H9 (cell line): ENCODE measurements around the gene GRIN2A. TPM values are rescaled to one million over a fixed set of nuclear protein-coding genes. Genes with fewer than 3 reads are reported as not detected.

Experiments used
- DNase-seq: peaks from one replicate; pipeline ENCODE4 v3.0.0-alpha.2; 2017
- H2AFZ ChIP-seq: one replicate; pipeline ENCODE4 v1.6.1; 2013; ENCODE audit warnings: mild to moderate bottlenecking, low read length, control low read depth, moderate library complexity
- H2AK5ac ChIP-seq: 2 replicates; pipeline ENCODE4 v1.6.1; 2013; ENCODE audit warnings: low read length, control low read depth, mixed read lengths; ENCODE audit not compliant: insufficient read length
- H2BK120ac ChIP-seq: one replicate; pipeline ENCODE4 v1.6.1; 2013; ENCODE audit warnings: low read depth, mild to moderate bottlenecking, low read length, control low read depth, inconsistent platforms; ENCODE audit not compliant: poor library complexity, severe bottlenecking
- H2BK12ac ChIP-seq: 2 replicates; pipeline ENCODE4 v1.6.1; 2013; ENCODE audit warnings: low read length, control low read depth, mixed read lengths, low read depth; ENCODE audit not compliant: insufficient read length
- H2BK15ac ChIP-seq: 2 replicates; pipeline ENCODE4 v1.6.1; 2013; ENCODE audit warnings: low read depth, low read length, control low read depth
- H2BK20ac ChIP-seq: one replicate; pipeline ENCODE4 v1.6.1; 2013; ENCODE audit warnings: low read depth, mild to moderate bottlenecking, low read length, control low read depth, inconsistent platforms; ENCODE audit not compliant: poor library complexity, severe bottlenecking
- H2BK5ac ChIP-seq: 2 replicates; pipeline ENCODE4 v1.6.1; 2013; ENCODE audit warnings: low read length, control low read depth, mixed read lengths; ENCODE audit not compliant: insufficient read length
- H3K14ac ChIP-seq: 2 replicates; pipeline ENCODE4 v1.6.1; 2013; ENCODE audit warnings: low read length, control low read depth; ENCODE audit not compliant: insufficient read depth
- H3K18ac ChIP-seq: 2 replicates; pipeline ENCODE4 v1.6.1; 2013; ENCODE audit warnings: low read depth, mild to moderate bottlenecking, mixed read lengths, low read length, control low read depth; ENCODE audit not compliant: insufficient read length
- H3K23ac ChIP-seq: 2 replicates; pipeline ENCODE4 v1.6.1; 2013; ENCODE audit warnings: low read length, control low read depth, mixed read lengths, low read depth; ENCODE audit not compliant: insufficient read length
- H3K23me2 ChIP-seq: 2 replicates; pipeline ENCODE4 v1.6.1; 2013; ENCODE audit warnings: low read depth, mild to moderate bottlenecking, mixed read lengths, low read length, control low read depth; ENCODE audit not compliant: insufficient read length, poor library complexity, severe bottlenecking
- H3K27ac ChIP-seq: 2 replicates; pipeline ENCODE4 v1.5.1; 2013; ENCODE audit warnings: low read length, control low read depth, mixed read lengths, low read depth; ENCODE audit not compliant: insufficient read length
- H3K27me3 ChIP-seq: 2 replicates; pipeline ENCODE4 v1.6.1; 2013; ENCODE audit warnings: low read length, control low read depth, inconsistent platforms; ENCODE audit not compliant: insufficient read depth
- H3K4ac ChIP-seq: 2 replicates; pipeline ENCODE4 v1.6.1; 2013; ENCODE audit warnings: low read depth, mild to moderate bottlenecking, control low read depth, inconsistent platforms, low read length, moderate library complexity
- H3K4me1 ChIP-seq: 2 replicates; pipeline ENCODE4 v1.6.1; 2013; ENCODE audit warnings: low read length, control low read depth, inconsistent platforms; ENCODE audit not compliant: insufficient read depth
- H3K4me2 ChIP-seq: 2 replicates; pipeline ENCODE4 v1.6.1; 2013; ENCODE audit warnings: low read length, control low read depth, mixed read lengths; ENCODE audit not compliant: insufficient read length, insufficient read depth
- H3K56ac ChIP-seq: 2 replicates; pipeline ENCODE4 v1.6.1; 2013; ENCODE audit warnings: low read depth, mild to moderate bottlenecking, mixed read lengths, low read length, control low read depth; ENCODE audit not compliant: insufficient read length
- H3K79me1 ChIP-seq: 2 replicates; pipeline ENCODE4 v1.6.1; 2013; ENCODE audit warnings: low read depth, mild to moderate bottlenecking, moderate library complexity, low read length, control low read depth, inconsistent platforms; ENCODE audit not compliant: insufficient read depth, poor library complexity, severe bottlenecking
- H3K79me2 ChIP-seq: 2 replicates; pipeline ENCODE4 v1.6.1; 2013; ENCODE audit warnings: low read length, control low read depth, inconsistent platforms; ENCODE audit not compliant: insufficient read depth
- H3K9ac ChIP-seq: 2 replicates; pipeline ENCODE4 v1.6.1; 2013; ENCODE audit warnings: low read length, control low read depth, mixed read lengths; ENCODE audit not compliant: insufficient read length; ENCODE audit errors: extremely low read depth
- H3K9me3 ChIP-seq: one replicate; pipeline ENCODE4 v1.6.1; 2013; ENCODE audit warnings: low read depth, low read length, inconsistent platforms; ENCODE audit not compliant: control insufficient read depth
- H3T11ph ChIP-seq: one replicate; pipeline ENCODE4 v1.6.1; 2013; ENCODE audit warnings: mild to moderate bottlenecking, low read length, control low read depth, inconsistent platforms
- H4K20me1 ChIP-seq: one replicate; pipeline ENCODE4 v1.6.1; 2013; ENCODE audit not compliant: control insufficient read depth, insufficient read length, insufficient read depth
- H4K5ac ChIP-seq: 2 replicates; pipeline ENCODE4 v1.6.1; 2013; ENCODE audit warnings: low read depth, mild to moderate bottlenecking, mixed read lengths, low read length, control low read depth; ENCODE audit not compliant: insufficient read length
- H4K8ac ChIP-seq: replicated peaks from 2 replicates; pipeline ENCODE4 v1.6.1; 2013; ENCODE audit warnings: low read length, control low read depth, mixed read lengths, low read depth; ENCODE audit not compliant: insufficient read length
- H4K91ac ChIP-seq: 2 replicates; pipeline ENCODE4 v1.6.1; 2013; ENCODE audit warnings: low read depth, mild to moderate bottlenecking, moderate library complexity, mixed read lengths, low read length, control low read depth; ENCODE audit not compliant: insufficient read length
- H3K27ac Mint-ChIP-seq, 3 experiments: 2 replicates in 2 of 3; 3 replicates in 1 of 3; pipeline ENCODE4 v1.8.0; 2020 to 2021; ENCODE audit warnings: mixed read lengths in 3 of 3, mild to moderate bottlenecking in 1 of 3, moderate library complexity in 1 of 3
- H3K27me3 Mint-ChIP-seq: 2 replicates; pipeline ENCODE4 v1.8.0; 2021; ENCODE audit warnings: low read depth, mild to moderate bottlenecking, moderate library complexity, mixed read lengths
- H3K36me3 Mint-ChIP-seq, 3 experiments: 2 replicates in 2 of 3; 3 replicates in 1 of 3; pipeline ENCODE4 v1.8.0; 2020 to 2021; ENCODE audit warnings: low read depth in 3 of 3, mixed read lengths in 3 of 3; ENCODE audit not compliant: insufficient read depth in 1 of 3
- H3K4me1 Mint-ChIP-seq, 2 experiments: 2 replicates each; pipeline ENCODE4 v1.8.0; 2020; ENCODE audit warnings: mixed read lengths in 2 of 2
- H3K4me3 Mint-ChIP-seq, 2 experiments: 2 replicates in 1 of 2; 3 replicates in 1 of 2; pipeline ENCODE4 v1.8.0; 2020 to 2021; ENCODE audit warnings: mild to moderate bottlenecking in 2 of 2, mixed read lengths in 2 of 2, moderate library complexity in 1 of 2
- H3K9me3 Mint-ChIP-seq, 2 experiments: 2 replicates in 1 of 2; 3 replicates in 1 of 2; pipeline ENCODE4 v1.8.0; 2020; ENCODE audit warnings: mild to moderate bottlenecking in 2 of 2, mixed read lengths in 2 of 2, moderate library complexity in 1 of 2
- WGBS: extraction: QIAGEN DNeasy Blood & Tissue Kit; methylation state at CpG from one replicate; pipeline ENCODE4 v1.1.7; 2013; ENCODE audit warnings: missing lambda C conversion rate, low lambda C conversion rate, mixed read lengths; ENCODE audit not compliant: insufficient read length; ENCODE audit errors: extremely low coverage; 5-methylcytosine and 5-hydroxymethylcytosine counted together
- total RNA-seq: library from RNA; stranded (reverse); gene quantifications from 2 replicates; pipeline ENCODE4 v1.2.1, GENCODE V29; 2021
- TF ChIP-seq, protein P1 (sequence below): fragments of 200-600 bp; sonication (generic); conservative IDR thresholded peaks from 3 replicates; pipeline ENCODE4 v1.8.0; 2021; ENCODE audit warnings: antibody characterized with exemption, mild to moderate bottlenecking

Gene GRIN2A
- total RNA-seq, 1 experiment from 2014 or later = 1.5 TPM

DNA sequence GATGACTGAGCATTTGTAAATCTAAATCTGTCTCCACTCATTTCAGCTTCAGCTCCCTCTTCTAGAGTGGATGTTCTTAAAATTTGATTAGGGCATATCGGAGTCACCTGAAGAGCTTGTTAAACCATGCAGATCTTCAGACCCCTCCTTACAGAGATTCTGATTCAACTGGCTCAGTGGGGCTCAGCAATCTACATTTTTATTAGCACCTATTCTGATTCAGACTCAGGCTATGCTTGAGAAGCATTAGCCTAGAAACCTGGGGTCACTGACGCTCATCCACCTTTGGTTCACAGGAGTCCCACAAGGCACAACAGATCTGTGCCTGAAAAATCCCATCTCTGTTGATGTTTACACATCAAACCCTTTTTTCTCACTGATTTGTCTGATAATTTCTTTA, 365.6 kb downstream of the GRIN2A start:
- peaks cover 80 to 86% of the 10 kb centered on the region in 2 experiments for H3K4me1 Mint-ChIP-seq
- Histone ChIP-seq H3K27me3 (no peaks in the 10 kb centered on the region), H3K4me2 (no peak overlapping the region), H3K23me2 (no peaks in the 10 kb centered on the region), H3K79me2 (no peaks in the 10 kb centered on the region), H2BK20ac (no peak overlapping the region), H2BK5ac (no peak overlapping the region), H3K9me3 (no peaks in the 10 kb centered on the region), H2AK5ac (no peak overlapping the region), H3K4me1 (peaks cover 19% of the 10 kb centered on the region), H4K5ac (no peak overlapping the region), H3K56ac (no peak overlapping the region), H2BK120ac (no peak overlapping the region), H3T11ph (no peak overlapping the region), H3K4ac (no peak overlapping the region), H3K27ac (no peak overlapping the region), H2AFZ (no peak overlapping the region), H3K23ac (no peak overlapping the region), H3K14ac (no peak overlapping the region), H2BK12ac (no peak overlapping the region), H2BK15ac (no peak overlapping the region), H4K8ac (no peak overlapping the region), H3K9ac (no peak overlapping the region), H3K18ac (no peak overlapping the region), H4K91ac (no peak overlapping the region), H3K79me1 (no peaks in the 10 kb centered on the region), H4K20me1 (peaks cover 2% of the 10 kb centered on the region)
- H3K36me3 Mint-ChIP-seq = no peaks in the 10 kb centered on the region; a peak in 1 of 7 replicates
- TF ChIP-seq, protein P1, sequence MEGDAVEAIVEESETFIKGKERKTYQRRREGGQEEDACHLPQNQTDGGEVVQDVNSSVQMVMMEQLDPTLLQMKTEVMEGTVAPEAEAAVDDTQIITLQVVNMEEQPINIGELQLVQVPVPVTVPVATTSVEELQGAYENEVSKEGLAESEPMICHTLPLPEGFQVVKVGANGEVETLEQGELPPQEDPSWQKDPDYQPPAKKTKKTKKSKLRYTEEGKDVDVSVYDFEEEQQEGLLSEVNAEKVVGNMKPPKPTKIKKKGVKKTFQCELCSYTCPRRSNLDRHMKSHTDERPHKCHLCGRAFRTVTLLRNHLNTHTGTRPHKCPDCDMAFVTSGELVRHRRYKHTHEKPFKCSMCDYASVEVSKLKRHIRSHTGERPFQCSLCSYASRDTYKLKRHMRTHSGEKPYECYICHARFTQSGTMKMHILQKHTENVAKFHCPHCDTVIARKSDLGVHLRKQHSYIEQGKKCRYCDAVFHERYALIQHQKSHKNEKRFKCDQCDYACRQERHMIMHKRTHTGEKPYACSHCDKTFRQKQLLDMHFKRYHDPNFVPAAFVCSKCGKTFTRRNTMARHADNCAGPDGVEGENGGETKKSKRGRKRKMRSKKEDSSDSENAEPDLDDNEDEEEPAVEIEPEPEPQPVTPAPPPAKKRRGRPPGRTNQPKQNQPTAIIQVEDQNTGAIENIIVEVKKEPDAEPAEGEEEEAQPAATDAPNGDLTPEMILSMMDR = no peak
- H3K27ac Mint-ChIP-seq = peak overlapping the region; percentile 3 to 95 (median 92); a peak in 5 of 7 replicates
- no CpG with 5 or more reads among the region's 2 CpGs for WGBS
- peak overlapping the region in 1 of 2 experiments; percentile 68; a peak in 3 of 5 replicates for H3K4me3 Mint-ChIP-seq
- no peaks in the 10 kb centered on the region for H3K9me3 Mint-ChIP-seq
- DNase-seq = no peak
- H3K27me3 Mint-ChIP-seq = no peaks in the 10 kb centered on the region
